NT2/D1 (cell line): ENCODE results near the gene LLGL1.

Experiments
- DNase-seq: peaks from one replicate; pipeline ENCODE4 v3.0.0-alpha.2; 2011; ENCODE audit warnings: low read depth, low spot score
- H3K27me3 ChIP-seq: 2 replicates; pipeline ENCODE4 v1.6.0; 2011; ENCODE audit warnings: mild to moderate bottlenecking; ENCODE audit not compliant: insufficient read length, insufficient read depth
- H3K36me3 ChIP-seq: 2 replicates; pipeline ENCODE4 v1.6.1; 2011; ENCODE audit warnings: mild to moderate bottlenecking, low read length, mixed read lengths; ENCODE audit not compliant: insufficient read depth, insufficient read length
- H3K4me1 ChIP-seq: 2 replicates; pipeline ENCODE4 v1.5.1; 2011; ENCODE audit not compliant: insufficient read depth, insufficient read length
- H3K4me3 ChIP-seq: 2 replicates; pipeline ENCODE4 v1.5.1; 2011; ENCODE audit warnings: low read depth; ENCODE audit not compliant: insufficient read length
- H3K9ac ChIP-seq: 2 replicates; pipeline ENCODE4 v1.6.0; 2011; ENCODE audit warnings: low read depth; ENCODE audit not compliant: insufficient read length
- H3K9me3 ChIP-seq: 2 replicates; pipeline ENCODE4 v1.5.1; 2011; ENCODE audit warnings: mild to moderate bottlenecking, low read length; ENCODE audit not compliant: insufficient read depth
- SUZ12 ChIP-seq: IDR thresholded peaks from 2 replicates; pipeline ENCODE4 v1.6.1; 2011; ENCODE audit not compliant: insufficient read length, insufficient read depth; ENCODE audit errors: extremely low read depth
- YY1 ChIP-seq: IDR thresholded peaks from 2 replicates; pipeline ENCODE4 v1.6.1; 2011; ENCODE audit not compliant: insufficient read length, insufficient read depth
- ZNF274 ChIP-seq: IDR thresholded peaks from 2 replicates; pipeline ENCODE4 v1.6.1; 2011; ENCODE audit warnings: mild to moderate bottlenecking, low read depth, low read length

LLGL1 gene

GRCh38 chr17:18224387-18225120 lies 881 bp upstream of the LLGL1 start:
- TF ChIP-seq YY1 (no peak), SUZ12 (no peak), ZNF274 (no peak)
- H3K4me1 ChIP-seq, result peaks cover 5% of the 10 kb centered on the region
- peaks cover 8% of the 10 kb centered on the region for H3K36me3 ChIP-seq
- H3K27me3 ChIP-seq, result no peaks in the 10 kb centered on the region
- H3K9ac ChIP-seq, result peak overlapping the region; percentile 86
- H3K9me3 ChIP-seq, result no peaks in the 10 kb centered on the region
- peak; percentile 79 for DNase-seq
- H3K4me3 ChIP-seq, result peak overlapping the region; percentile 52

GRCh38 chr17:18225642-18226283 lies 328 bp downstream of the LLGL1 start:
- H3K4me3 ChIP-seq, result peak overlapping the region; percentile 79
- peaks cover 13% of the 10 kb centered on the region for H3K36me3 ChIP-seq
- TF ChIP-seq ZNF274, result no peak
- no peak for TF ChIP-seq YY1
- no peak for TF ChIP-seq SUZ12
- no peak for DNase-seq
- peak overlapping the region; percentile 92 for H3K9ac ChIP-seq
- H3K27me3 ChIP-seq, result no peaks in the 10 kb centered on the region
- H3K9me3 ChIP-seq, result no peaks in the 10 kb centered on the region
- H3K4me1 ChIP-seq, result peaks cover 10% of the 10 kb centered on the region

- H3K4me1 ChIP-seq, result peaks cover 10% of the 10 kb centered on the region
- TF ChIP-seq ZNF274 (no peak), YY1 (no peak), SUZ12 (no peak)
- H3K36me3 ChIP-seq, result peaks cover 13% of the 10 kb centered on the region
- H3K9ac ChIP-seq, result peak overlapping the region; percentile 92
- H3K27me3 ChIP-seq, result no peaks in the 10 kb centered on the region
- H3K4me3 ChIP-seq, result peak overlapping the region; percentile 79
- no peaks in the 10 kb centered on the region for H3K9me3 ChIP-seq
- no peak for DNase-seq
Observed at GRCh38 chr17:18226284-18226945, 980 bp downstream of the LLGL1 start.

DNA sequence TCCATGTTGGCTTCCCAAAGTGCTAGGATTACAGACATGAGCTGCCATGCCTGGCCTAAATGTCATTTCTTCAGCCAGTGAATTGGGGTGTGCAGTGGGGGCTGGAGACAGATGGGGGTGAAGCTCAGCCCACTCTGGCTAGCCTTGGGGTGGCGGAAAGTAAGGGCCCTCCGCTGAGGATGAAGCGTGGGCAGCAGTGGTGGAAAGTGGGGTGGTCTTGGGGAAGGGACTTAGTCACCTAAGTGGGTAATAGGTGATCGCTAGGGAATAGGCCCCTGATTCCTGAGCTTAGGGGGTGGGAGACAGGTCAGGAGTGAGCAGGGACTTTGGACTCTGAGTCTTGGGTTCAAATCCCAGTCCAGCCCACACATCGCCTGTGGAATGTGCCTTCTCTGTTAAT lies 2.2 kb downstream of the LLGL1 start:
- DNase-seq, result no peak
- Histone ChIP-seq H3K9me3 (no peaks in the 10 kb centered on the region), H3K36me3 (peaks cover 22% of the 10 kb centered on the region), H3K9ac (no peak overlapping the region), H3K27me3 (no peaks in the 10 kb centered on the region), H3K4me3 (no peak overlapping the region), H3K4me1 (peaks cover 10% of the 10 kb centered on the region)
- TF ChIP-seq SUZ12 (no peak), YY1 (no peak), ZNF274 (no peak)

DNA sequence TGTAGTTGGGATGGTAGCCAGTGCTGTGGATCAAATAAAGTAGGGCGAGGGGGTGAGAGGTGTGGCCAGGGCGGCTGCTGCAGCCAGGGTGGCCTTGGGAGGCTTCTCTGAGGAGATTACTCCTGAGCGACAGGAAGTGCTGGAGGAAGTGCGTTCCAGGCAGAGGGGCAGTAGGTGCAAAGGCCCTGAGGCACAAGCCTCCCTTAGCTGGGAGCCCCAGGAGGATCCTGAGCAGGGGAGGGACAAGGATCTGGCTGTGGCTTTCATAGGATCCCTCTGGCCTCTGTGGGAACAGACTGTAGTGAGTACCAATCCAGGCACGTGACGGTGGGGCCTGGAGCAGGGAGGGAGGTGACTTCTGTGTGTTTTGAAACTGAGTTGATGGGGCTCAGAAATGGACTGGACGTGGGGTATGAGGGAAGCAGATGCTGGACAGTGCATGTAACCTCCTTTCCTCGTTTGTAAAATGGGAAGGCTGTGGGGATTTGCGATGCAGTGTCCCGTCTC lies 2.8 kb downstream of the LLGL1 start:
- Histone ChIP-seq H3K36me3 (peaks cover 26% of the 10 kb centered on the region), H3K9ac (no peak overlapping the region), H3K27me3 (no peaks in the 10 kb centered on the region), H3K4me1 (peaks cover 10% of the 10 kb centered on the region), H3K9me3 (no peaks in the 10 kb centered on the region), H3K4me3 (no peak overlapping the region)
- no peak for DNase-seq
- TF ChIP-seq YY1, result no peak
- TF ChIP-seq ZNF274, result no peak
- no peak for TF ChIP-seq SUZ12

GRCh38 chr17:18229254-18229653 lies 3.8 kb downstream of the LLGL1 start:
- no peak for DNase-seq
- no peaks in the 10 kb centered on the region for H3K27me3 ChIP-seq
- H3K4me3 ChIP-seq, result no peak overlapping the region
- peaks cover 35% of the 10 kb centered on the region for H3K36me3 ChIP-seq
- H3K4me1 ChIP-seq, result peaks cover 7% of the 10 kb centered on the region
- no peaks in the 10 kb centered on the region for H3K9me3 ChIP-seq
- TF ChIP-seq SUZ12 (no peak), YY1 (no peak), ZNF274 (no peak)
- H3K9ac ChIP-seq, result peak overlapping the region; percentile 10

DNA sequence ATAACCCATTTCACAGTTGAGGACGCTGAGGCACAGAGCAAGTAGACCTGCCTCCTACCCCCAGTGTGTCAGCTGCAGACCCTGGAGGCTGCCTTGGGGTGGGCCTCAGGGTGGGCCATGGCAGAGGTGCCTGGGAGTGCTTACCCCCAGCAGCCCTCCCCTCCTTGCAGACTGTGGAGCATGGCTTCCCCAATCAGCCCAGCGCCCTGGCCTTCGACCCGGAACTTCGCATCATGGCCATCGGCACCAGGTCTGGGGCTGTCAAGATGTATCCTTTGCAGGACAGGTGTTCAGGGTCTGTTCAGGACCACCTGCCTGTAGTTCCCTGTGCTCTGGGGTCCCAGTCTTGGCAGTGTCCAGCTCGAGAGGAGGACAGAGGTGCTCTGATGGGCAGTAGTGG lies 4.3 kb downstream of the LLGL1 start:
- TF ChIP-seq YY1 (no peak), SUZ12 (no peak), ZNF274 (no peak)
- Histone ChIP-seq H3K4me3 (no peak overlapping the region), H3K36me3 (peaks cover 40% of the 10 kb centered on the region), H3K9ac (no peak overlapping the region), H3K9me3 (no peaks in the 10 kb centered on the region), H3K27me3 (no peaks in the 10 kb centered on the region), H3K4me1 (peaks cover 7% of the 10 kb centered on the region)
- DNase-seq, result no peak
